HepG2 (cell line): ENCODE data around the gene KANSL3. TPM values are rescaled to one million over a fixed set of nuclear protein-coding genes. Genes with fewer than 3 reads are reported as not detected.
A peak's percentile ranks its signal among the peaks of the same experiment; 100 is the strongest.

Source experiments
- CTCF ChIP-seq: sonication (generic); formaldehyde crosslinking; IDR thresholded peaks from 2 replicates; pipeline ENCODE4 v1.5.0; 2020; ENCODE audit warnings: mild to moderate bottlenecking, missing genetic modification reagents, moderate library complexity
- FOXA1 ChIP-seq, 2 experiments: fragments of 450-650 bp in 1 of 2; sonication (generic) in 1 of 2; formaldehyde crosslinking in 1 of 2; IDR thresholded peaks; 2 replicates each; pipeline versions ENCODE4 v1.4.0 to v1.6.1; 2016 to 2020; ENCODE audit warnings: missing genetic modification reagents in 1 of 2
- JDP2 ChIP-seq: sonication (generic); formaldehyde crosslinking; IDR thresholded peaks from 2 replicates; pipeline ENCODE4 v1.8.1; 2022; ENCODE audit warnings: missing genetic modification reagents, borderline replicate concordance
- KLF6 ChIP-seq: IDR thresholded peaks from 2 replicates; pipeline ENCODE4 v1.8.0; 2016; ENCODE audit warnings: missing biosample characterization, missing genetic modification reagents
- KLF9 ChIP-seq: IDR thresholded peaks from 2 replicates; pipeline ENCODE4 v1.6.1; 2016; ENCODE audit warnings: low read depth
- MAZ ChIP-seq, 2 experiments: sonication (generic) in 1 of 2; formaldehyde crosslinking in 1 of 2; IDR thresholded peaks; 2 replicates each; pipeline versions ENCODE4 v1.5.0 to v1.6.1; 2012 to 2020; ENCODE audit warnings: low read depth in 2 of 2, mild to moderate bottlenecking in 2 of 2, borderline replicate concordance in 1 of 2, improper control_type of control experiment in 1 of 2, low read length in 1 of 2, missing genetic modification reagents in 1 of 2, moderate library complexity in 1 of 2
- PAX8 ChIP-seq: sonication (generic); formaldehyde crosslinking; IDR thresholded peaks from 2 replicates; pipeline ENCODE4 v1.8.0; 2022; ENCODE audit warnings: mild to moderate bottlenecking, missing genetic modification reagents, borderline replicate concordance
- SUZ12 ChIP-seq: fragments of 150-350 bp; IDR thresholded peaks from 2 replicates; pipeline ENCODE4 v1.6.1; 2014; ENCODE audit warnings: low read depth, low read length
- ZGPAT ChIP-seq: IDR thresholded peaks from 2 replicates; pipeline ENCODE4 v1.6.1; 2016; ENCODE audit warnings: mild to moderate bottlenecking
- ZNF407 ChIP-seq: sonication (generic); formaldehyde crosslinking; IDR thresholded peaks from one replicate; pipeline ENCODE4 v1.5.1; 2020; ENCODE audit warnings: mild to moderate bottlenecking, missing genetic modification reagents; ENCODE audit errors: not compliant biosample characterization
- ZNF468 ChIP-seq: sonication (generic); formaldehyde crosslinking; IDR thresholded peaks from 2 replicates; pipeline ENCODE4 v1.8.0; 2022; ENCODE audit warnings: mild to moderate bottlenecking, moderate library complexity, missing genetic modification reagents
- ZNF597 ChIP-seq: sonication (generic); formaldehyde crosslinking; IDR thresholded peaks from 2 replicates; pipeline ENCODE4 v1.5.0; 2020; ENCODE audit warnings: missing genetic modification reagents
- ZNF619 ChIP-seq: sonication (generic); formaldehyde crosslinking; IDR thresholded peaks from 2 replicates; pipeline ENCODE4 v1.4.0; 2020; ENCODE audit warnings: mild to moderate bottlenecking, missing genetic modification reagents
- ZNF772 ChIP-seq: sonication (generic); formaldehyde crosslinking; IDR thresholded peaks from 2 replicates; pipeline ENCODE4 v1.5.0; 2020; ENCODE audit warnings: mild to moderate bottlenecking, missing genetic modification reagents
- ZSCAN25 ChIP-seq: sonication (generic); formaldehyde crosslinking; IDR thresholded peaks from 2 replicates; pipeline ENCODE4 v1.8.0; 2022; ENCODE audit warnings: mild to moderate bottlenecking, missing genetic modification reagents
- polyA plus RNA-seq, 8 experiments: library from polyadenylated mRNA; depleted of rRNA in 3 of 8; stranded (reverse) in 7 of 8; unstranded in 1 of 8; fragments of >200 nt; fragmentation: Illumina TruSeq in 4 of 8; extraction: Trizol in 4 of 8; gene quantifications; 2 replicates each; pipeline versions ENCODE4 v1.2.1 to v1.2.3, GENCODE V29; 2011 to 2016; ENCODE audit warnings: low read depth in 4 of 8, missing spikeins in 1 of 8, mixed read lengths in 1 of 8; ENCODE audit not compliant: insufficient read depth in 1 of 8
- total RNA-seq, 5 experiments: library from RNA; depleted of rRNA; stranded (reverse); fragments of >200 nt; fragmentation: Illumina TruSeq; extraction: Trizol; gene quantifications; 2 replicates each; pipeline ENCODE4 v1.2.3, GENCODE V29; 2016; ENCODE audit warnings: low read depth in 1 of 5

Gene KANSL3
- total and polyA plus RNA-seq, 2 of the 13 experiments (the other 11 are each of a cell fraction or from before 2014, with no cell fraction given): 20.8 to 37.3 TPM

GRCh38 chr2:96685577-96686459, 47.7 kb upstream of the KANSL3 start (continued):
- peak; percentile 33; the same call in 1 of the 2 replicates for TF ChIP-seq ZGPAT (CRISPR knock-in tag)
- TF ChIP-seq SUZ12: no peak
- no peak for TF ChIP-seq JDP2 (CRISPR knock-in tag)
- TF ChIP-seq ZNF407 (CRISPR knock-in tag): peak; percentile 7
- TF ChIP-seq CTCF (CRISPR knock-in tag): peak; percentile 80
- TF ChIP-seq FOXA1 (IDR thresholded peaks at IDR 0.05): no peak
- TF ChIP-seq FOXA1 (CRISPR knock-in tag; IDR thresholded peaks at IDR 0.05): no peak
- TF ChIP-seq KLF9: no peak
- TF ChIP-seq ZSCAN25: no peak; the same call in 1 of the 2 replicates
- TF ChIP-seq ZNF468 (CRISPR knock-in tag): peak; percentile 67; the same call in 1 of the 2 replicates
- TF ChIP-seq ZNF597 (CRISPR knock-in tag): no peak
- TF ChIP-seq KLF6 (CRISPR knock-in tag): no peak
- TF ChIP-seq ZNF772: no peak; the same call in 1 of the 2 replicates
- no peak for TF ChIP-seq PAX8 (CRISPR knock-in tag)
- TF ChIP-seq MAZ (IDR thresholded peaks at IDR 0.05; ENCODE audit: borderline replicate concordance, low read depth, low read length): no peak
- peak; percentile 62; the same call in 1 of the 2 replicates for TF ChIP-seq MAZ (CRISPR knock-in tag; IDR thresholded peaks at IDR 0.05; ENCODE audit: low read depth)
- peak; percentile 96; the same call in 1 of the 2 replicates for TF ChIP-seq ZNF619 (CRISPR knock-in tag)
